SK-N-SH treated with all-trans-retinoic acid at 6 μM for 48 hours (cell line): ENCODE measurements around the gene CCN5.

Source experiments
- ATAC-seq: fragments of 200-7000 bp; cut with Tn5 transposase; 3 replicates; pipeline ENCODE4 v1.9.1; 2020; ENCODE audit warnings: mild to moderate bottlenecking, moderate library complexity
- ARNTL ChIP-seq: fragments of 450-650 bp; formaldehyde crosslinking; IDR thresholded peaks from 2 replicates; pipeline ENCODE4 v1.5.0; 2020; ENCODE audit warnings: low read depth, mild to moderate bottlenecking, moderate library complexity, borderline replicate concordance
- BACH2 ChIP-seq: fragments of 250-450 bp; sonication (Bioruptor Pico); IDR thresholded peaks from 2 replicates; pipeline ENCODE4 v1.9.0; 2021; ENCODE audit warnings: mild to moderate bottlenecking, borderline replicate concordance
- CREB5 ChIP-seq: fragments of 250-450 bp; sonication (Bioruptor Pico); IDR thresholded peaks from 2 replicates; pipeline ENCODE4 v1.5.1; 2020; ENCODE audit warnings: low read depth, mild to moderate bottlenecking, moderate library complexity
- CSDC2 ChIP-seq: fragments of 250-450 bp; sonication (Bioruptor Pico); IDR thresholded peaks from 2 replicates; pipeline ENCODE4 v1.5.0; 2020; ENCODE audit warnings: mild to moderate bottlenecking, moderate library complexity
- CSRNP3 ChIP-seq: fragments of 250-450 bp; sonication (Bioruptor Pico); IDR thresholded peaks from 2 replicates; pipeline ENCODE4 v1.5.1; 2021; ENCODE audit warnings: mild to moderate bottlenecking, moderate library complexity
- ESRRG ChIP-seq: fragments of 250-450 bp; sonication (Bioruptor Pico); IDR thresholded peaks from 2 replicates; pipeline ENCODE4 v1.6.1; 2021; ENCODE audit warnings: mild to moderate bottlenecking
- GLIS3 ChIP-seq: fragments of 250-450 bp; sonication (Bioruptor Pico); IDR thresholded peaks from 2 replicates; pipeline ENCODE4 v1.5.0; 2020; ENCODE audit warnings: mild to moderate bottlenecking, moderate library complexity
- ISL1 ChIP-seq: fragments of 250-450 bp; sonication (Bioruptor Pico); IDR thresholded peaks from 2 replicates; pipeline ENCODE4 v2.1.2; 2022; ENCODE audit warnings: mild to moderate bottlenecking, moderate library complexity
- OSR1 ChIP-seq: fragments of 250-450 bp; sonication (Bioruptor Pico); IDR thresholded peaks from 2 replicates; pipeline ENCODE4 v1.8.0; 2022; ENCODE audit warnings: moderate library complexity, mild to moderate bottlenecking, inconsistent platforms
- PATZ1 ChIP-seq: fragments of 250-450 bp; sonication (Bioruptor Pico); IDR thresholded peaks from 2 replicates; pipeline ENCODE4 v1.8.0; 2020; ENCODE audit warnings: mild to moderate bottlenecking, moderate library complexity, borderline replicate concordance
- PPARA ChIP-seq: fragments of 250-450 bp; sonication (Bioruptor Pico); IDR thresholded peaks from 2 replicates; pipeline ENCODE4 v1.5.0; 2020; ENCODE audit warnings: mild to moderate bottlenecking, borderline replicate concordance
- RARB ChIP-seq: fragments of 250-450 bp; sonication (Bioruptor Pico); IDR thresholded peaks from 2 replicates; pipeline ENCODE4 v1.8.0; 2021; ENCODE audit warnings: mild to moderate bottlenecking, moderate library complexity
- SNAI2 ChIP-seq: fragments of 250-450 bp; sonication (Bioruptor Pico); IDR thresholded peaks from 2 replicates; pipeline ENCODE4 v1.5.0; 2020; ENCODE audit warnings: mild to moderate bottlenecking, moderate library complexity
- TCF4 ChIP-seq: fragments of 250-450 bp; sonication (Bioruptor Pico); IDR thresholded peaks from 2 replicates; pipeline ENCODE4 v1.8.0; 2021; ENCODE audit warnings: mild to moderate bottlenecking, moderate library complexity, borderline replicate concordance
- TOX ChIP-seq: fragments of 250-450 bp; sonication (Bioruptor Pico); IDR thresholded peaks from 2 replicates; pipeline ENCODE4 v1.8.0; 2021; ENCODE audit warnings: mild to moderate bottlenecking, moderate library complexity, borderline replicate concordance
- ZC3H10 ChIP-seq: fragments of 250-450 bp; sonication (Bioruptor Pico); IDR thresholded peaks from 2 replicates; pipeline ENCODE4 v1.5.1; 2021; ENCODE audit warnings: mild to moderate bottlenecking, moderate library complexity
- ZFP3 ChIP-seq: fragments of 250-450 bp; sonication (Bioruptor Pico); IDR thresholded peaks from 2 replicates; pipeline ENCODE4 v1.5.0; 2020; ENCODE audit warnings: mild to moderate bottlenecking, moderate library complexity
- ZFP30 ChIP-seq: fragments of 450-650 bp; formaldehyde crosslinking; IDR thresholded peaks from 2 replicates; pipeline ENCODE4 v1.5.0; 2022; ENCODE audit warnings: mild to moderate bottlenecking, moderate library complexity
- ZNF565 ChIP-seq: fragments of 450-650 bp; formaldehyde crosslinking; conservative IDR thresholded peaks from 2 replicates; pipeline ENCODE4 v1.5.0; 2020; ENCODE audit warnings: low read depth, mild to moderate bottlenecking, moderate library complexity
- ZNF70 ChIP-seq: fragments of 450-650 bp; formaldehyde crosslinking; IDR thresholded peaks from 2 replicates; pipeline ENCODE4 v1.5.0; 2020; ENCODE audit warnings: mild to moderate bottlenecking, moderate library complexity
- ZNF8 ChIP-seq: fragments of 450-650 bp; formaldehyde crosslinking; IDR thresholded peaks from 2 replicates; pipeline ENCODE4 v1.5.0; 2020; ENCODE audit warnings: mild to moderate bottlenecking, moderate library complexity
- TF ChIP-seq, protein P1 (sequence below): fragments of 250-450 bp; sonication (Bioruptor Pico); IDR thresholded peaks from 2 replicates; pipeline ENCODE4 v1.5.0; 2020; ENCODE audit warnings: mild to moderate bottlenecking, moderate library complexity
- TF ChIP-seq, protein P2 (sequence below): fragments of 250-450 bp; sonication (Bioruptor Pico); IDR thresholded peaks from 2 replicates; pipeline ENCODE4 v1.8.0; 2021; ENCODE audit warnings: low read depth, mild to moderate bottlenecking, moderate library complexity, borderline replicate concordance

CCN5 gene

GRCh38 chr20:44691424-44692423 is 23.4 kb upstream of the CCN5 start:
- TF ChIP-seq ZNF8 (CRISPR knock-in tag) (no peak), RARB (CRISPR knock-in tag) (no peak), PATZ1 (CRISPR knock-in tag) (no peak), BACH2 (CRISPR knock-in tag) (no peak)
- TF ChIP-seq, protein P1, sequence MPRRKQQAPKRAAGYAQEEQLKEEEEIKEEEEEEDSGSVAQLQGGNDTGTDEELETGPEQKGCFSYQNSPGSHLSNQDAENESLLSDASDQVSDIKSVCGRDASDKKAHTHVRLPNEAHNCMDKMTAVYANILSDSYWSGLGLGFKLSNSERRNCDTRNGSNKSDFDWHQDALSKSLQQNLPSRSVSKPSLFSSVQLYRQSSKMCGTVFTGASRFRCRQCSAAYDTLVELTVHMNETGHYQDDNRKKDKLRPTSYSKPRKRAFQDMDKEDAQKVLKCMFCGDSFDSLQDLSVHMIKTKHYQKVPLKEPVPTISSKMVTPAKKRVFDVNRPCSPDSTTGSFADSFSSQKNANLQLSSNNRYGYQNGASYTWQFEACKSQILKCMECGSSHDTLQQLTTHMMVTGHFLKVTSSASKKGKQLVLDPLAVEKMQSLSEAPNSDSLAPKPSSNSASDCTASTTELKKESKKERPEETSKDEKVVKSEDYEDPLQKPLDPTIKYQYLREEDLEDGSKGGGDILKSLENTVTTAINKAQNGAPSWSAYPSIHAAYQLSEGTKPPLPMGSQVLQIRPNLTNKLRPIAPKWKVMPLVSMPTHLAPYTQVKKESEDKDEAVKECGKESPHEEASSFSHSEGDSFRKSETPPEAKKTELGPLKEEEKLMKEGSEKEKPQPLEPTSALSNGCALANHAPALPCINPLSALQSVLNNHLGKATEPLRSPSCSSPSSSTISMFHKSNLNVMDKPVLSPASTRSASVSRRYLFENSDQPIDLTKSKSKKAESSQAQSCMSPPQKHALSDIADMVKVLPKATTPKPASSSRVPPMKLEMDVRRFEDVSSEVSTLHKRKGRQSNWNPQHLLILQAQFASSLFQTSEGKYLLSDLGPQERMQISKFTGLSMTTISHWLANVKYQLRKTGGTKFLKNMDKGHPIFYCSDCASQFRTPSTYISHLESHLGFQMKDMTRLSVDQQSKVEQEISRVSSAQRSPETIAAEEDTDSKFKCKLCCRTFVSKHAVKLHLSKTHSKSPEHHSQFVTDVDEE, result no peak
- ATAC-seq, result peak; percentile 66

DNA sequence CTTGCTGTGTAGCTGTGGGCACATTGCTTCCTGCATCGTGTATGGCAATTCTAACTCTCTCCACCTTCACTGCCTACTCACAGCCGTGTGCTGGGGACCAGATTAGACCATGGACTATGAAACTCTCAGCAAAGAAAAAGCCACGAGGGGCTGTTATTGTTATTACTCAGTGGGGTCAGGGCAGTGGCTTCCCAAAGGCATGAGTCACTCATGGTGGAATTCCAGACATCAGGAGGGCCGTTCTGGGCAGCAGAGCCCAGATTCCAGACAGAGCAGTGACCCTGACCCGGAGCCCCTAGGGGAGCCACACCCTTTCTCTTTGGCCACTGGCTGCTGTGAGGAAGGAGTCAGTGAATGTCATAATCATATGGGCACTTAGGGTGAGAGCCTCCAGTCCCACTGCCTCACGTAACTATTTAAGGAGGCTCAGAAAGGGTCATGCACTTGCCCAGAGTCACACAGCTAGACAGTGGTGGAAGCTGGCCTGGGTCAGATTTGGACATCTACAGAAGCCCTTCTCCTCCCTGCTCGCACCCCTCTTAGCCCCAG is 22.2 kb upstream of the CCN5 start:
- TF ChIP-seq ZC3H10 (no peak), CSDC2 (CRISPR knock-in tag) (0 out of 2 replicates have a peak, but pooled peaks have one; percentile 36), ARNTL (CRISPR knock-in tag) (no peak), RARB (CRISPR knock-in tag) (no peak), ISL1 (CRISPR knock-in tag) (peak; percentile 66), ZNF8 (CRISPR knock-in tag) (no peak), GLIS3 (CRISPR knock-in tag) (no peak), ZFP30 (no peak), ZNF70 (CRISPR knock-in tag) (no peak), TOX (CRISPR knock-in tag) (no peak), BACH2 (CRISPR knock-in tag) (no peak), ZFP3 (CRISPR knock-in tag) (peak; percentile 63; the same call in 1 of the 2 replicates), CREB5 (CRISPR knock-in tag) (peak; percentile 52; the same call in 1 of the 2 replicates), ESRRG (CRISPR knock-in tag) (no peak), SNAI2 (CRISPR knock-in tag) (no peak), PATZ1 (CRISPR knock-in tag) (no peak), OSR1 (CRISPR knock-in tag) (no peak), TCF4 (CRISPR knock-in tag) (no peak), CSRNP3 (no peak), PPARA (CRISPR knock-in tag) (no peak), ZNF565 (CRISPR knock-in tag) (no peak)
- TF ChIP-seq, protein P2, sequence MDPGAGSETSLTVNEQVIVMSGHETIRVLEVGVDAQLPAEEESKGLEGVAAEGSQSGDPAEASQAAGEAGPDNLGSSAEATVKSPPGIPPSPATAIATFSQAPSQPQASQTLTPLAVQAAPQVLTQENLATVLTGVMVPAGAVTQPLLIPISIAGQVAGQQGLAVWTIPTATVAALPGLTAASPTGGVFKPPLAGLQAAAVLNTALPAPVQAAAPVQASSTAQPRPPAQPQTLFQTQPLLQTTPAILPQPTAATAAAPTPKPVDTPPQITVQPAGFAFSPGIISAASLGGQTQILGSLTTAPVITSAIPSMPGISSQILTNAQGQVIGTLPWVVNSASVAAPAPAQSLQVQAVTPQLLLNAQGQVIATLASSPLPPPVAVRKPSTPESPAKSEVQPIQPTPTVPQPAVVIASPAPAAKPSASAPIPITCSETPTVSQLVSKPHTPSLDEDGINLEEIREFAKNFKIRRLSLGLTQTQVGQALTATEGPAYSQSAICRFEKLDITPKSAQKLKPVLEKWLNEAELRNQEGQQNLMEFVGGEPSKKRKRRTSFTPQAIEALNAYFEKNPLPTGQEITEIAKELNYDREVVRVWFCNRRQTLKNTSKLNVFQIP, result no peak
- TF ChIP-seq, protein P1, result no peak
- TF ChIP-seq, all 23 proteins: peak for 4
- ATAC-seq, result peak; percentile 86
